GM12872 (cell line): ENCODE results near the gene ANGPTL3.

Source experiments
- CTCF ChIP-seq: IDR thresholded peaks from 3 replicates; pipeline ENCODE4 v1.5.1; 2011; ENCODE audit warnings: low read depth, mild to moderate bottlenecking, low read length, moderate library complexity; ENCODE audit not compliant: insufficient read depth

The ANGPTL3 gene

GRCh38 chr1:62612770-62613169, 15.4 kb downstream of the ANGPTL3 start:
- no peak for TF ChIP-seq CTCF

- no peak for TF ChIP-seq CTCF
These were observed 16.0 kb downstream of the ANGPTL3 start for GRCh38 chr1:62613325-62613727.

- TF ChIP-seq CTCF: no peak
These were observed 16.6 kb downstream of the ANGPTL3 start for GRCh38 chr1:62613890-62614289.

- TF ChIP-seq CTCF: no peak
These were observed 24.6 kb downstream of the ANGPTL3 start for GRCh38 chr1:62621907-62622306.

- no peak for TF ChIP-seq CTCF
These were observed 28.1 kb downstream of the ANGPTL3 start for GRCh38 chr1:62625415-62625814.

GRCh38 chr1:62628506-62628905, 31.2 kb downstream of the ANGPTL3 start:
- no peak for TF ChIP-seq CTCF

- TF ChIP-seq CTCF: no peak
These were observed 40.2 kb downstream of the ANGPTL3 start for GRCh38 chr1:62637392-62638105.
